Measurements from ENCODE around the gene SPSB3. TPM values are rescaled to one million over a fixed set of nuclear protein-coding genes. Genes with fewer than 3 reads are reported as not detected.

SPSB3 gene
- total RNA-seq, 1 donor from 2014 or later, result 37.3 TPM

DNA sequence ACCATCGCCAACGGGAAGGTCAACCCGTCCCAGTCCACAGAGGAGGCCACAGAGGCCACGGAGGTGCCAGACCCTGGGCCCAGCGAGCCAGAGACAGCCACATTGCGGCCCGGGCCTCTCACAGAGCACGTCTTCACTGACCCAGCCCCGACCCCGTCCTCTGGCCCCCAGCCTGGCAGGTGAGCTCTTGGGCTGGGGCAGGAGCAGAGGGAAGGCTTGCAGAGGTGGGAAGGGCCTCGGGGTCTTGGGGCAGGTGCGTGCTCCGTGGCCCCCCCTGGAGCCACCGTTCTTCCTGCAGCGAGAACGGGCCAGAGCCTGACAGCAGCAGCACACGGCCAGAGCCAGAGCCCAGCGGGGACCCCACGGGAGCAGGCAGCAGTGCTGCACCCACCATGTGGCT, 16.1 kb downstream of the SPSB3 start:
- intact Hi-C loops (cut with micrococcal nuclease), result no loop called here

DNA sequence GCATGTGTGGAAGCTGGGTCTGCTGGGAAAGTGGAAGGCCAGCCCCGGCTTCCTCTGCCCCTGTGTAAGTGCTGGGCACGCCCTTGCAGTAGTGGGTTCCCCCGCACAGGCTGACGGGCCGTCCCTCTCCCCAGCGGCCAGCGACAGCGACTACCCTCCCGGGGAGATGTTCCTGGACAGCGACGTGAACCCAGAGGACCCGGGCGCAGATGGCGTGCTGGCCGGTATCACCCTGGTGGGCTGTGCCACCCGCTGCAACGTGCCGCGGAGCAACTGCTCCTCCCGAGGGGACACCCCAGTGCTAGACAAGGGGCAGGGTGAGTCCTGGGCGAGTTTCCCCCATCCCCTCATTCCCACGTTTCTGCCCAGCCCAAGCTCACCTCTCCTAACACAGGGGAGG, 16.5 kb downstream of the SPSB3 start:
- intact Hi-C loops (cut with micrococcal nuclease), result no loop called here

DNA sequence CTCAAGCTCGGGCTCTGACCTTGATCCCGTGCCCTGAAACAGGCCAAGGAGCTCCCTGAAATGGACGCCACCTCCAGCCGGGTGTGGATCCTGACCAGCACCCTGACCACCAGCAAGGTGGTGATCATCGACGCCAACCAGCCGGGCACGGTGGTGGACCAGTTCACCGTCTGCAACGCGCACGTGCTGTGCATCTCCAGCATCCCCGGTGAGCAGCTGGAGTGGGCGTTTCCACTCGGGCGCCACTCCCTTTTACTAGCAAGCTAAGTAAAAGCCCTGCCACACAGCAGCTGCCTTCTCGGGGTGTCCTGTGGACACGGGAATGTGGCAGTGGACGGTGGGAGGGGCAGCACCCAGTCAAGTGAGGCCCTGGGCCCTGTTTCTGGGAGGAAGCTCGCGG, 17.4 kb downstream of the SPSB3 start:
- intact Hi-C loops (cut with micrococcal nuclease), result no loop called here

DNA sequence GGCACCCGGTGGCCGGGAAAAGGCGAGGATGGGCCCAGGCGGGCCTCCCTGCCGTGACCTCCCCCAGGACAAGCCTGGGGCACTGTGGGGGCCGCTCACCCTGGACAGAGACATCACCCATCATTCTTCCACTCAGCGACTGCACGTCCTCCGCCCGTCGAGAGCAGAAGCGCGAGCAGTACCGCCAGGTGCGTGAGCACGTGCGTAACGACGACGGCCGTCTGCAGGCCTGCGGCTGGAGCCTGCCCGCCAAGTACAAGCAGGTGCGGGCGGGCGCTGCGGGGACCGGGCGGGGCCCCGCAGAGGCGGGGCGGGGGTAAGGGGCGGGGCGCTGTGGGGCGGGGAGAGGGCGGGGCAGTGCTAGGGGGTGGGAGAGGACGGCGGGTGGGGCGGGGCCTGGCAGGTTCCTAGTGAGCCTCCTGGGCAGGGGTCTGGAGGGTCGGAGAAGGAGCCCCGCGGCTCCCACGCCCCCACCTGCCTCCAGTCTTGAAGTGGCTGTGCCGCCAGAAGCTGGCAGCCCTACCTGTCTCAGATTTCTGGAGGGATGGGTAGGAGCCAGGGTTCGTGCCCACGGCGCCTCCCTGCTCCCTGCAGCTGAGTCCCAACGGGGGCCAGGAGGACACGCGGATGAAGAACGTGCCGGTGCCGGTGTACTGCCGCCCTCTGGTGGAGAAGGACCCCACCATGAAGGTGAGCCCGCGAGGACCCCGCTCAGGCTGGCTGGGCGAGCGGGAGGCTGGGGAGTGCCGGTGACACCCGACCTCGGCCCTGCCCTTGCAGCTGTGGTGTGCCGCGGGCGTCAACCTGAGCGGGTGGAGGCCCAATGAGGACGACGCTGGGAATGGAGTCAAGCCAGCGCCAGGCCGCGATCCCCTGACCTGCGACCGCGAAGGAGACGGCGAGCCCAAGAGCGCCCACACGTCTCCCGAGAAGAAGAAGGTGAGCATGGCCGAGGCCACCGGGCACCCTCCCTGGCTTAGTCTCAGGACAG, 18.6 kb downstream of the SPSB3 start:
- intact Hi-C loops (cut with micrococcal nuclease), result no loop called here

DNA sequence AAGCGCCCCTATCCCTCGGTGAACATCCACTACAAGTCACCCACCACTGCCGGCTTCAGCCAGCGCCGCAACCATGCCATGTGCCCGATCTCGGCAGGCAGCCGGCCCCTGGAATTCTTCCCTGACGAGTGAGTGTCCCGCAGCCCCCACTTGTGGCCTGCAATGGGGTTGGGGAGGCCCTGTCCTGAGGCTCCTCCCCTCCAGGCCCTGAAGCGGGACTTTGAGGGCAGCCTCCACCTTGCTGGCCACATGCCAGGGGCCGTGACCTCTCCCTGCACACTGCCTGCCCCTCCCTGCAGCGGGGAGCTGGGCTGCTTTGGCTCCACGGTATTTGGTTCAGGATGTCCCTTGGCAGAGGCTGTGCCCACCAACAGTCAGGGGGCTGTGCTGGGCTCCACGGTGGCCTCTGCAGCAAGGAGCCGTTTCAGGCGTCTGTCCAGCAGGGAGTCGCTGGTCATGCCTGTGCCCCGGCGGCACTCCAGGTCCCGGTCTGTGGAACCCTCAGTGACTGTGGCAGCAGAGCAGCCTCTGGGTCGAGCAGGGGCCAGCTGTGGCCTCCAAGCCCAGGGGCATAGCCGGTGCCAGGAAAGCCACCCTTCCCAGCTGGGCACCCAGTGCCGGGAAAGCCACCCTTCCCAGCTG, 19.4 kb downstream of the SPSB3 start:
- intact Hi-C loops (cut with micrococcal nuclease), result no loop called here

DNA sequence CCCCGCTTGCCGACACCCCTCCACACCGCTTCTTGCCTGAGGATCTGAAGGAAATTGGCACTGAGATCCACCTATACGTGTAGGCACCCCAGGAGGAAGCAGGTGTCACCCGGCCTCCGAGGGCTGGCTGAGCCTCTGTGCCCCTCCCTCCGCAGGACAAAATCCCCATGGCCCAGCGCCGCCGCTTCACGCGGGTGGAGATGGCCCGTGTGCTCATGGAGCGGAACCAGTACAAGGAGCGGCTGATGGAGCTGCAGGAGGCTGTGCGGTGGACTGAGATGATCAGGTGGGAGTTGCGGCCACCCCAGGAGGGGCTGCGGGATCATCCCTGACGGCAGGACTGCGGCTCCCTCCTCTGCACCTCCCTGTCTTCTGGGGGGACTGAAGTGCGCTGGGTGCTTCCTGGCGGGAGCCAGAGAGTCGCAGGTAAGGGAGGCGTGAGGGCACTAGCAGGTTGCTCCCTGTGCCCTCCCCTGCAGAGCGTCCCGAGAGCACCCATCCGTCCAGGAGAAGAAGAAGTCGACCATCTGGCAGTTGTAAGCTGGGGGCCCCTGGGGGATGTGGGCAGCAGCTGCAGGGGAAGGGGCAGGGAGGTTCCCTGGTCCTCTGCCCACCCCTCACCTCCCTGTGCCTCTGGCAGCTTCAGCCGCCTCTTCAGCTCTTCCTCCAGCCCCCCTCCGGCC, 20.0 kb downstream of the SPSB3 start:
- intact Hi-C loops (cut with micrococcal nuclease), result no loop called here

DNA sequence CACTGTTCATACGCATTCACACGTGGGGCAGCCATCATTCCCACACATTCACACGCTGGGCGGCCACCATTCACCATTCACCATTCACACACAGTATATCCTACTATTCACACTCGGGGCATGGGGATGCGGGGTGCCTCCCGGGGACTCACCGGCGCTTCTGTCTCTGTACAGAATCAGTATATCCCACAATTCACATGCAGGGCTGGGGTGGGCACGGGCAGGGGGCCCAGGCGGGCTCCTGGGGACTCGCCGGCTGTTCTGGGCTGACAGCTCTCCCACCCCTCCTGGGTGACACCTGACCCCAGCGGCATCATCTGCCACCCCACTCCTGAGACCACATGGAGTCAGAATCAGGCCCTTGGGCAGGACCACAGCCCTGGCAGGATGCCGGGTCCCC, 20.6 kb downstream of the SPSB3 start:
- intact Hi-C loops (cut with micrococcal nuclease), result no loop called here

DNA sequence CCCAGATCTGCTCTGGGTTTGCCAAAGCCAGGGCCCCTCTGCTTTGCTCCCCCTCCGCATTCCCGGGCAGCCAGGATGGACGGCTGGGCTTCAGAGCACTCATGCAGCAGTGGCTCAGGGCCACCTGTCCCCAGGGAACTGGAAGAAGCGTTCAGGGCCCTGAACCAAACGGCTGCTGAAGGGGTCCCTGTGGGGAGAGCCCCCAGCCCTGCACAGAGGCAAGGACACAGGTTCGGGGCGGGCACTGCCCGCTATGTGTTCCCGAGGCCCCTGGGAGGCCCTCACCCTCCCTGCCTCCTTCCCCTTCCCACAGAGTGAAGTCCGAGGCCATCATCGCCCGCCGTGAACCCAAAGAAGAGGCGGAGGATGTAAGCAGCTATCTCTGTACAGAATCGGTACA, 21.5 kb downstream of the SPSB3 start:
- intact Hi-C loops (cut with micrococcal nuclease), result no loop called here

DNA sequence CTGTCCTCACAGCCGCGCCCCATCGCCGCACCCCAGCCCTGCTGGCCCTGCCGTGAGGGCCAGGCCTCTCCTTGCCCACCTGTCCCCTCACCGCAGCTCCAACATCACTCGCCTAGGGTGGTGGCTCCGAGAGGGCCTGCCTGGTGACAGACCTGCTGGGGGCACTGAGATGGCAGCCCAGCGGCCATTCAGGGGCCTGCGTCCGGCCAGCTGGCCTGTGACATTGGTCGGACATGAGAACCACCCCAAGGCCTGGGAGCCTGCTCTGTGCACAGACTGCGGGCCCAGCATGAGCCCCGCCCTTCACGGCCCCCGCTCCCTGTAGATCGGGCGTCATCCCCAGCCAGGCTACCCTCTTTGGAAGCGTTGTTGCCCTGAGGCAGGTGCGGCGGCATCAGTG, 22.9 kb downstream of the SPSB3 start:
- intact Hi-C loops (cut with micrococcal nuclease), result no loop called here

DNA sequence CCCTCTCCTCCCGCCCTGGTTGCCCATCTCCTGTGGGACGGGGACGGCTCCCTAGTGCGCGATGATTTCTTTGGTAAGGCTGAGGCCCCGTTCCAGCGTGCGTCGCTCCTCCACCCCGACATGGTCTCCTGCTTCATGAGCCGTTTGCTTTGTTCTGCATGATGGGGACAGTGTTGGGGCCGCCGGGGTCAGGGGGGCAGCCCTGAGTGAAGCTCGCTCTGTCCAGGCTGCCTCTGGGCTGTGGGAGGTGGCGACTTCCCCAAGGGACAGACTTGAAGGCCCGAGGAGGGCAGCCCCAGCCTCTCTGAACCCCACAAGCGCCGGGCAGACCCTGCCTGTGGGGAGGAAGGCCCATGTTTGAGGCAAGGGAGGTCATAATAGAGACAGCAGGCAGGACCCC, 23.4 kb downstream of the SPSB3 start:
- intact Hi-C loops (cut with micrococcal nuclease), result no loop called here

DNA sequence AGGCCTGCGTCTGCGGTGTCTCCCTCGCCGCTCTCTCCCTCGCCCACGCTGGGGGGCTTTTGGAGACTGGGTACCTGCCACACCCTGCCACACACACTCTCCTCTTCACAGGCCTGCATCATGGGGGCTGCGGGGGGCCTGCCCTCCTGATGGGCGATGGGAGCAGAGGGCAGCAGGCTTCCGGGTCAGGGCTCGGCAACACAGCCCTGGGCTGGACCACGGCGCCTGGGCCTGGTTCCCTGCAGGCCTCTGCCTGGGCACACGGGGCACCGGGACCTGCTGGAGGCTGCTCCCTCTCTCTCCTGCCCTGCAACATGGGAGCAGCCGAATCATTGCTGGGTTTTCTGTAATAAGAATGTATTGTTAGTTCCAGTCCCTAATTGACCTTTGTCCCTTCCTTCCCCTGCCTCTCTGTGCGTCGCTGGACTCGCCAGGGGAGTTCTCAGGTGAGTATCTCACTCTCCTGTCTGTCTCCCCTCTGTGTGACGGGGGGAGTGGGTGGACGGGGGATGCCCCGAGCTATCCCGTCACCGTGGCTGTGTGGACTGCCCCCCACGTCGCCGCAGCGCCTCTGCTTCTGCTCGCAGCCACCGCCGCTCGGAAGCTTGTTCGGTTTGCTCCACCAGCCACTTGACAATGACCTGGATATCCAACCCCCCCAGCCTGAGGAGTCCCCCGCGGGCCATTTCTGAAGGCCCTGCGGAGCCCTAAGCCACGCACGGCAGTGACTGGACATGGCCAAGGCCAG, 24.5 kb downstream of the SPSB3 start:
- intact Hi-C loops (cut with micrococcal nuclease), result no loop called here

DNA sequence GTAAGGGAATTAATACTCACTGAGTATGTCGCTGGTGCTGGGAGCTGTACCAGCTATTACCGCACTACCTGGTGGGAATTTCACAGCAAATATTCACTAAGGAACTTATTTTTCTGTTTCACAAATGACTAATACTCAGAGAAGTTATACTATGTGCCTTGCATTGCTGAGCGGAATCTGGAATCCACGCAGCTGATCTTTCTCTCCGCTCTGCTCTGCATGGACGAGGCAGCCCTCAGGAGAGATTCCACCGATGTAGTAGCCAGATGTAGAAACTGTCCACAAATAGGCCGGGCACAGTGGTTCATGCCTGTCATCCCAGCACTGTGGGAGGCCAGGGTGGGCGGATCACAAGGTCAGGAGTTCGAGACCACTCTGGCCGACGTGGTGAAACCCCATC, 28.2 kb downstream of the SPSB3 start:
- intact Hi-C loops (cut with micrococcal nuclease), result no loop called here

DNA sequence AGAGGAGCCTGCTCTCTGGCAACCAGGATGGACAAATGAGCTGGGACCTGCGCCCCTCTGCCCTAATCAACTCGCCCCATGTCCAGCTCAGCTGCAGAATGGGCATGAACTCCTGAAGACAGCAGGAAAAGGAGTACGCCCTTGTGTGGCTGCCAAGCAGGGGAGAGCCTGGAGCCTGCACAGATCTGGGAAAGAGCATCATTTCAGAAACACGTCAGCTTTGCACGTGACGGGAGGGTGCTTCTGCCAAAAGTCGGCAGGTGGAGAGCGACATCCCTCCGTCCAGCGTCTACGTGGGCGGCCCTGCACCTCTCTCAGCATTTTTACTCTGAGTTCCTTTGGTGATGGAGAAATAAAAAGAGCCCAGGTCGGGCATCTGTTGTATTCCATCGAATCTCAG, 29.5 kb downstream of the SPSB3 start:
- intact Hi-C loops (cut with micrococcal nuclease), result no loop called here

DNA sequence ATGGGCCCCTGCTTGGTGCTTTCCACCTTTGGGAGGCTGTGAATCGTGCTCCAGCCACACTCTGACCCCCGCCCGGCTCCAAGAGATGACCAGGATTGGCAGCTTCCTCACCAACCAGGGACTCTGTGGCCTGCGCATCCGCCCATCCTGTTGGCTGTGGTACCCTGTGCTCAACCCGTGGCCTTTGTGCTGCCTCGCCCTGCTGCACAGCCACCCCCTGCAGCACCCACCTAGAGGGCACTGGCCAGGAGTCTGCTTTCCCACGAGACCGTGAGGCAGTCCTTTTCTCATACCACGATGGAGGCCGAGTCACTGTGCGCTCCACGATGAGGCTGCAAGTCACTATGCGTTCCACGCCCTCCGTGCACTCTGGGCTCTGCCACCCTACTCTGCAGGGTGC, 30.4 kb downstream of the SPSB3 start:
- intact Hi-C loops (cut with micrococcal nuclease), result no loop called here

DNA sequence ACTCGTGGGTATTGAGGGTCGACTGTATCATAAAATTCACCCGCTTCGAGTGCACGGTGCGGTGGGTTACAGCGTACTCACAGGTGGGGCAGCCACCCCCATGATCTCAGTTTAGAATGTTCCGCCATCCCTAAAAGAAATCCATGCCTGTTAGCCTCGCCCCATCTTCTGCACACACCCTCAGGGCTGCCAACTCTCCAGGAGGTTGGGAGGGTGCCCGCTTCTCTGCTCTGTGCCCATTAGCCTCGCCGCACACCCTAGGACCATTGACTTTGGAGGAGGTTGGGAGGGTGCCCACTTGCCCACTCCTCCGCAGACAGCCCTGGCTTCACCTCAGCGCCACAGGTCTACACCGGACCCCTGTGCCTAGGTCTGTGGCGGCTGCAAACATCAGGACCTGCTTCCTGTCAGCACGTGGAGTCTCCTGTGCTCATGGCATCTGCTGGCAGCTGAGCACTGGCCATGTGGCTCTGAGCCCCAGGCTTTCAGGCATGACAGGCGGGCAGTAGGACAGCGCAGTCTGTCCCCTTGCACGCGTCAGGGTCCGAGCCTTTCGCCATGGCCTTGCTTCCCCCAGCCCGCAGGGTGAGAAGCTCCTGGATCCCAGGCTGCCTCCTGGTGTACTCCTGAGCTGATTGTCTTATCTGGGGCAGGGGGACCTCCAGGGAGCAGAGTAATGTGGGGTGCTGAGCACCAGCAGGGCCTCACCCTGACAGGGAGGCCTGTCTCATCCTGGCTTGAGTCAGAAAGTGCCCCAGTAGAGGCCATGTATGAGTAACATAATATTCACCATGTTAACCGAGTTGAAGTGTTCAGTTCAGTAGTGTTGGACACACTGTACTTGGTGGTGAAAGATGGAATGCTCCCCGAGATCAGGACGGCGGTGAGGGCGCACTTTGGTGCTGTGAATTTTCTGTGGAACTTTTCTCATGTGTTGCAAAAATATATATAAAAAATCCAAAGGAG, 32.9 kb downstream of the SPSB3 start:
- intact Hi-C loops (cut with micrococcal nuclease), result no loop called here

DNA sequence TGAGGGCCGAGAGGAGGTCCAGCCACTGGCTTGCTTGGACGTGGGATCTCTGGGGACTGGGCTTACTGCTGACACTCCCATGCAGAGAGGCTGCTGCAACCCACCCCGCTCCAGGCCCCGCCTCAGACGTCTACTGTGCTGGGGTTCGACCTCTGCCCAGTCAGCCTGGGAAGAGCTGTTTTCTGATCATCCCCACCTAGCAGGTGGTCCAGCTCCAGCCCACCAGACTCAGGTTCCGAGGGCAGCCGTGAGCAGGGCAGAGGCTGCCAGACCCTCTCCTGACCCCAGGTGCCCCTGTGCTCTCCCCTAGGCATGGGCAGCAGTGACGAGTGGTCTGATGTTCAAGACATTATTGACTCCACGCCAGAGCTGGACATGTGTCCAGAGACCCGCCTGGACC, 34.4 kb downstream of the SPSB3 start:
- intact Hi-C loops (cut with micrococcal nuclease), result no loop called here

DNA sequence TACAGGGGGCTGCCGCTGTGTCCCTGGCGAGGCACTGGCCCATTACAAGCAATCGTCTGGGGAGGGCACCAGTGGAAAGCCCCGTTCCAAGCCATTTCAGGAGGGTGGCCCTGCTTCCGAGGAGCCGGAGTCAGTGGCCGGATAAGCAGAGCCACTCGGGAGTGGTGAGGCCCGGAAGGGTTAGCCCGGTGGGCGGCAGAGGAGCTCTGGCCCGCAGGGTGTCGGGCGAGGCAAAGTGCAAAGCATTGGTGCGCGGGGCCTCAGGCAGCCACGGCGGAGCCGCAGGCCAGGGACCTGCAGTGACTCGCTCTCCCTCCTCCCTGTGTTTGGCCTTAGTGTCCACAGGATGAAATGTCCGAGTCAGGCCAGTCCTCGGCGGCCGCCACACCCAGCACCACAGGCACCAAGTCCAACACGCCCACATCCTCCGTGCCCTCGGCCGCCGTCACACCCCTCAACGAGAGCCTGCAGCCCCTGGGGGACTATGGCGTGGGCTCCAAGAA, 35.6 kb downstream of the SPSB3 start:
- intact Hi-C loops (cut with micrococcal nuclease), result no loop called here

DNA sequence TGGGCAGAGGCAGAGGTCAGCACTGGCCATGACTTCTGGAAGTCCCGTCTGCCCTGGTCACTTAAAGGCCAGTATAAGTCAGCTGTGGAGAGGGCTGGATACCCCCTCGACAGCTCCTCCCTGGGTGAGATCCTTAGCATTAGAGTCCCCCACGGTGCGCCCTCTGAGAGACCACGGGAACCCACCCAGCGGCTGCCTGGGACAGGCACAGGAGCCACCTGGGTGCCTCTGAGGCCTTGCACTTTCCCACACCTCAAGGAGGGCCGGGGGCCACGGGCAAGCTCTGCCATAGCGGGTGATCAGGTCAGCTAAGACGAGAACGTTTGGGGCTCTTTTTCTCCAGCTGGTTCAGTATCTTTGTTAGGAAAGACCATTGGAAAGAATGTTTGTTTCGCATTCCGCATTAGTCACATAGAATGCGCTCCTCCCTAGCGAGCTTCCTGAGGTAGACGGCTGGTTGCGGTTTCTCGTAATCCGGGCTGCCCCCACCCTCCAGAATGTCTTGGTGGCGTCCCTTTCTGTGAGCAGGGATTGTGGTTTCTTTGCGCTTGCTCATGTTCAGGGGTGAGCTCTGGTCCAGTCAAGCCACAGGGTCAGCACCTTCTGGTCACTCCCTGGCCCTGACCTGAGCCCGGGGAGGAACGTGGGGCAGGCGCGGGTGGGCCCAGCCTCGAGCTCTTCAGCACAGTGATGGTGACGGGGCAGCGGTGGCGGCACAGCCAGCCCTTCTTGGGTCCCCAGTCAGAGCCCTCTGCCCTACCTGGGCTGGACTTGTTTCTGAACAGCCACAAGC, 36.3 kb downstream of the SPSB3 start:
- intact Hi-C loops (cut with micrococcal nuclease), result no loop called here

DNA sequence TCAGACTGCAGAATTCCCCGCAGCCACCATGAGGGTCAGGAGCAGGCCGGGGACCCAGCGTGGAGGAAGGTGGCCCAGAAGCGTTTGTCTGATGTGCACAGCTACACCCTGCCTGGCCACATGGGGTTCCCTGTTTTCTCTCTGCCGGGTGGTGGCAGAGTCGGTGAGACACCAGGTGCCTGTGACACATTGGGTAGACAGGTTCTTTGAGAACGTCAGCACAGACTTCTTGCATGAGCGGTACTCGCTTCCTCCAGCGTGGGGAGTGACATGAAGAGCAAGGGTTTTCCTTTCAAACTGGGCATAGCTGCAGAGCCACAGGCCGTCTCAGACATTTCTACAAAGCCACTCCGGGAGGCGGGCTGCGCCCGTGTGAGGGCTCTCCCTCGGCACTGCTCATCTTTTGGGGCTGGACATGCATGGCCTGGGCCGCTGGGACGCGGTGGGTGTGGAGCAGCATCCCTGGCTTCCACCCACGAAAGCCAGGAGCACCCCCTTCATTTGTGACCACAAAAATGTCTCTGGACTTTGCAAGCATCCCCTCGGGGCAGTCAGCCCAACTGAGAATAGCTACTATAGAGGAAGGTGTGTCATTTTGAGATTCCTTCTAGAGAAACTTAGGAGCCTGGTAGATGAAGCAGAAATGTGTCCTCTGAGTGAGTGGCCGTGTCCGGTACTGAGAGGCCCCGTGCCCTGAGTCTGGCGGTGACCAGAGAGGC, 37.0 kb downstream of the SPSB3 start:
- intact Hi-C loops (cut with micrococcal nuclease), result no loop called here

All from T-helper 1 cell treated with Interleukin-12 subunit alpha and Interleukin-12 subunit beta and Interleukin-4 antibody, amounts not matched to agents 30 ng/mL and 1 ng/mL, for 36 hours (primary cell).